CD4-positive, alpha-beta T cell (primary cell): ENCODE measurements around the gene THSD7A. TPM values are rescaled to one million over a fixed set of nuclear protein-coding genes. Genes with fewer than 3 reads are reported as not detected.

Source experiments
- ATAC-seq: fragments of 200-7000 bp; cut with Tn5 transposase; one replicate; pipeline ENCODE4 v1.10.0; 2022; ENCODE audit warnings: mild to moderate bottlenecking; ENCODE audit not compliant: poor library complexity
- CTCF ChIA-PET: fragments of 350-600 bp; sonication (Branson Sonifier 250); formaldehyde crosslinking; loops from one replicate; lab custom pipeline; 2021; ENCODE audit warnings: antibody characterized with exemption, inconsistent platforms; lab: Charles Lee
- POLR2A ChIA-PET: fragments of 350-600 bp; sonication (Branson Sonifier 250); formaldehyde crosslinking; loops from one replicate; lab custom pipeline; 2021; ENCODE audit warnings: antibody characterized with exemption, inconsistent platforms; lab: Charles Lee
- DNase-seq, 14 experiments: peaks; one replicate each; pipeline ENCODE4 v3.0.0-alpha.2; 2013 to 2020; ENCODE audit warnings: mixed read lengths in 2 of 14
- H3K27ac ChIP-seq, 2 donors: one replicate each; pipeline versions ENCODE4 v1.5.1 to v1.7.0; 2013; ENCODE audit warnings: low read length in 2 of 2, low read depth in 1 of 2, mild to moderate bottlenecking in 1 of 2
- H3K27me3 ChIP-seq, 2 experiments: 1 replicate in 1 of 2; 2 replicates in 1 of 2; pipeline versions ENCODE4 v1.6.1 to v1.7.0; 2013; ENCODE audit warnings: low read length in 2 of 2, control low read depth in 1 of 2, mild to moderate bottlenecking in 1 of 2, moderate library complexity in 1 of 2; ENCODE audit not compliant: insufficient read depth in 2 of 2, control insufficient read depth in 1 of 2
- H3K36me3 ChIP-seq: one replicate; pipeline ENCODE4 v1.6.1; 2013; ENCODE audit warnings: low read length, control low read depth; ENCODE audit not compliant: insufficient read depth
- H3K4me1 ChIP-seq: one replicate; pipeline ENCODE4 v1.6.1; 2013; ENCODE audit warnings: low read length, control low read depth; ENCODE audit not compliant: insufficient read depth
- H3K4me3 ChIP-seq: one replicate; pipeline ENCODE4 v1.5.1; 2013; ENCODE audit warnings: mild to moderate bottlenecking, low read length, moderate library complexity
- H3K9me3 ChIP-seq, 2 experiments: 1 replicate in 1 of 2; 2 replicates in 1 of 2; pipeline versions ENCODE4 v1.6.1 to v1.7.0; 2013; ENCODE audit warnings: low read length in 2 of 2, mild to moderate bottlenecking in 2 of 2, control low read depth in 1 of 2, moderate library complexity in 1 of 2; ENCODE audit not compliant: control insufficient read depth in 1 of 2, insufficient read depth in 1 of 2
- H3K27ac Mint-ChIP-seq: one replicate; pipeline ENCODE4 v1.8.0; 2020; ENCODE audit warnings: mixed read lengths
- H3K27me3 Mint-ChIP-seq: one replicate; pipeline ENCODE4 v1.8.0; 2021; ENCODE audit warnings: mixed read lengths
- H3K36me3 Mint-ChIP-seq: one replicate; pipeline ENCODE4 v1.8.0; 2021; ENCODE audit warnings: low read depth, mixed read lengths
- H3K4me1 Mint-ChIP-seq: one replicate; pipeline ENCODE4 v1.8.0; 2021; ENCODE audit warnings: low read depth, mixed read lengths
- H3K4me3 Mint-ChIP-seq: one replicate; pipeline ENCODE4 v1.8.0; 2020; ENCODE audit warnings: mild to moderate bottlenecking, mixed read lengths
- H3K9me3 Mint-ChIP-seq: one replicate; pipeline ENCODE4 v1.8.0; 2020; ENCODE audit warnings: mixed read lengths
- intact Hi-C, 2 experiments: fragments of 100-400 bp; cut with DNase I in 1 of 2; cut with micrococcal nuclease in 1 of 2; formaldehyde crosslinking; loops; one replicate each; pipeline versions ENCODE4 v1.15.1 to v1.9.0; 2023 to 2025; cut with DNase I, micrococcal nuclease
- total RNA-seq, 174 experiments: library from RNA in 2 of 174; stranded (reverse) in 2 of 174; gene quantifications; one replicate each; pipeline ENCODE4 v1.2.3 and lab custom pipeline; 2021 to 2026
- TF ChIP-seq, protein P1 (sequence below): fragments of 200-600 bp; IDR thresholded peaks from one replicate; pipeline ENCODE4 v1.8.0; 2022; ENCODE audit warnings: antibody characterized with exemption, mild to moderate bottlenecking

The THSD7A gene
- total RNA-seq, 2 experiments from 2014 or later = not detected

DNA sequence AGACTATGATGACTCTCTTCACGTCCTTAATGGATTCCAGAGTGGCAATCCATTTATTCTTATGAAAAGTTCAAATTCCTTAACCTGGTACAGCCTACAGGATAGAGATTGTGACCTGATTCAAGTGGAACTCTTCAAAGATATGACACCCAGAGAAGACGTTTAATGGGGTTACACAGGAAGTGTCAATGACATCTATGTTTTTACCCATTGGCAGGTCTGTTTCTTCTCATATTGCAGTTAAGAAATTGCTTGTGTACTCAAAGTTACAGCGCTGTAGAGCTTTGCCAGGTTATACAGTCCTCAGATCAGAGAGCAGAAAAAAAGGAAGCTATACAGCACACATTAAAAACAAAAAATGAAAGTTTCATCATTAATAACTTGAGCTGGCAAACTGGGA lies 367.4 kb downstream of the THSD7A start:
- Histone ChIP-seq H3K36me3 (no peaks in the 10 kb centered on the region), H3K27me3 (no peaks in the 10 kb centered on the region), H3K4me1 (no peaks in the 10 kb centered on the region), H3K4me3 (no peak overlapping the region), H3K27ac (no peak overlapping the region), H3K9me3 (no peaks in the 10 kb centered on the region)
- no peaks in the 10 kb centered on the region for H3K4me1 Mint-ChIP-seq
- POLR2A ChIA-PET = no interaction called here
- ATAC-seq = no peak
- H3K27ac Mint-ChIP-seq = no peak overlapping the region
- TF ChIP-seq, protein P1, sequence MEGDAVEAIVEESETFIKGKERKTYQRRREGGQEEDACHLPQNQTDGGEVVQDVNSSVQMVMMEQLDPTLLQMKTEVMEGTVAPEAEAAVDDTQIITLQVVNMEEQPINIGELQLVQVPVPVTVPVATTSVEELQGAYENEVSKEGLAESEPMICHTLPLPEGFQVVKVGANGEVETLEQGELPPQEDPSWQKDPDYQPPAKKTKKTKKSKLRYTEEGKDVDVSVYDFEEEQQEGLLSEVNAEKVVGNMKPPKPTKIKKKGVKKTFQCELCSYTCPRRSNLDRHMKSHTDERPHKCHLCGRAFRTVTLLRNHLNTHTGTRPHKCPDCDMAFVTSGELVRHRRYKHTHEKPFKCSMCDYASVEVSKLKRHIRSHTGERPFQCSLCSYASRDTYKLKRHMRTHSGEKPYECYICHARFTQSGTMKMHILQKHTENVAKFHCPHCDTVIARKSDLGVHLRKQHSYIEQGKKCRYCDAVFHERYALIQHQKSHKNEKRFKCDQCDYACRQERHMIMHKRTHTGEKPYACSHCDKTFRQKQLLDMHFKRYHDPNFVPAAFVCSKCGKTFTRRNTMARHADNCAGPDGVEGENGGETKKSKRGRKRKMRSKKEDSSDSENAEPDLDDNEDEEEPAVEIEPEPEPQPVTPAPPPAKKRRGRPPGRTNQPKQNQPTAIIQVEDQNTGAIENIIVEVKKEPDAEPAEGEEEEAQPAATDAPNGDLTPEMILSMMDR = no peak
- H3K27me3 Mint-ChIP-seq = no peaks in the 10 kb centered on the region
- intact Hi-C loops = no loop called here
- H3K9me3 Mint-ChIP-seq = no peaks in the 10 kb centered on the region
- H3K36me3 Mint-ChIP-seq = no peaks in the 10 kb centered on the region
- DNase-seq = no peak
- H3K4me3 Mint-ChIP-seq = no peak overlapping the region
- CTCF ChIA-PET = no interaction called here

DNA sequence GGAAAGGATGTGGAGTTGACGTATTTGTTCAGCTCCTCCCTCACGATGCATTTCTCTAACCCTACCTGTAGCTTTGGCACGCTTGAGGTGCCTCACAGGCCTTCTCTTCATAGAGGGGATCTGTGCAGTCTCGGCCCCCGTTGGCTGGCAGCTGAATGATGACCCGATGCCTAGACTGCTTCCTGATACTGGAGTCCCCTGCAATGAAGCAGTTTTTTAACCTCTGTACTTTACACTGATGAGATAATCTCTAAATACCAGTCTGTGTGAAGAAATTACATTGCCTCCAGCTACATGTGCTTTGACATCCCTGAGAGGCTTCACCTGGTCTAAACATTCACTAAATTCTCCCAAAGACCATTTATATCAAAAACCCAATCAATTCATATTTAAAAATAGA lies 370.1 kb downstream of the THSD7A start:
- no peaks in the 10 kb centered on the region for H3K27me3 ChIP-seq
- intact Hi-C loops = no loop called here
- ATAC-seq (no peak), DNase-seq (no peak)
- H3K9me3 Mint-ChIP-seq = no peaks in the 10 kb centered on the region
- TF ChIP-seq, protein P1 = no peak
- no peaks in the 10 kb centered on the region for H3K4me1 Mint-ChIP-seq
- no peak overlapping the region for H3K4me3 Mint-ChIP-seq
- CTCF ChIA-PET = interaction anchor here (1.3 kb wide), 1 partner anchor 11 kb away, joined by 3 read pairs; no protein-coding TSS in a partner anchor
- no peaks in the 10 kb centered on the region for H3K9me3 ChIP-seq
- no peaks in the 10 kb centered on the region for H3K36me3 ChIP-seq
- no peaks in the 10 kb centered on the region for H3K36me3 Mint-ChIP-seq
- no peak overlapping the region for H3K27ac Mint-ChIP-seq
- H3K27me3 Mint-ChIP-seq = no peaks in the 10 kb centered on the region
- POLR2A ChIA-PET = no interaction called here
- H3K27ac ChIP-seq = no peak overlapping the region
- no peak overlapping the region for H3K4me3 ChIP-seq
- no peaks in the 10 kb centered on the region for H3K4me1 ChIP-seq

DNA sequence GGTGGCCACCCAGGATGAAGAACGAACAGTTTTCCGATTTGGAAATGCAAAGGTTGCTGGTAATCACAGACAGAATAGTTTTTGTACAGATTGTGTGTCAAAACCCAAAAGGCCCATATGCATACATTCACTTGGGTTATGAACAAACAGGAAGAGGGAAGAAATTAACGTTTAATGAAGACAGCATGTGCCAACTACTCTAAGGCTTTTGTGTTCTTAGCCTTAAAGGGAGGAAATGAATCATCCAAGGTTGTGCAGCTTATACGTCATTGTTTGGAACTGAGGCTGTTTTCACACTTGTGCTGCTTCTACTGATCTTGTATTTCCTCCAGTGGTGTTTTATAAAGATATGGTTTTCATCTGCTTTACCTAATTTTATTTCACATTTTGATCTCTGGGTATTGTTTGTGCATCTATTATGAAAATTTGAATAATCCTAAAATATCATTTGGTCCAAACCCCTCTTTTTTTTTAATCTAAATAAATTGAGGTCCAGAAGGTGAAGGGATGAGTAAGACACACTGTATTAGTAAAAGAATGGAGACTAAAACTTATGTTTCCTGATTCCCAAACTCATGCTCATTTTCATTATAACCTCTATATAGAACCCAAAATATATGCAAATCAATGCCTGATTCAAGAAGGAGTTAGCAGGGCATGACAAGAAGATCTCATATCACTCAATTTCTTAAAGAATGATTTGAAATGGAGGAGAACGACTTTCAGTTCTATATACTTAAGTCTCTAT lies 373.1 kb downstream of the THSD7A start:
- ChIA-PET POLR2A (no interaction called here), CTCF (no interaction called here)
- H3K9me3 Mint-ChIP-seq = no peaks in the 10 kb centered on the region
- intact Hi-C loops = no loop called here
- Histone ChIP-seq H3K9me3 (no peaks in the 10 kb centered on the region), H3K4me3 (no peak overlapping the region), H3K36me3 (no peaks in the 10 kb centered on the region), H3K27me3 (no peaks in the 10 kb centered on the region), H3K27ac (no peak overlapping the region), H3K4me1 (no peaks in the 10 kb centered on the region)
- no peaks in the 10 kb centered on the region for H3K4me1 Mint-ChIP-seq
- H3K36me3 Mint-ChIP-seq = no peaks in the 10 kb centered on the region
- no peak overlapping the region for H3K4me3 Mint-ChIP-seq
- no peaks in the 10 kb centered on the region for H3K27me3 Mint-ChIP-seq
- TF ChIP-seq, protein P1 = no peak
- ATAC-seq = no peak
- no peak overlapping the region for H3K27ac Mint-ChIP-seq
- DNase-seq = peak in 3 of 14 experiments; percentile 2 to 12 (median 8)
